GM19463 (cell line): ENCODE results near the gene SLC18A3.

ENCODE experiments used
- ATAC-seq: cut with Tn5 transposase; IDR thresholded peaks from one replicate; pipeline ENCODE4 v1.9.1; 2021; ENCODE audit warnings: mild to moderate bottlenecking, moderate library complexity; ENCODE audit not compliant: unreplicated experiment

SLC18A3 gene

DNA sequence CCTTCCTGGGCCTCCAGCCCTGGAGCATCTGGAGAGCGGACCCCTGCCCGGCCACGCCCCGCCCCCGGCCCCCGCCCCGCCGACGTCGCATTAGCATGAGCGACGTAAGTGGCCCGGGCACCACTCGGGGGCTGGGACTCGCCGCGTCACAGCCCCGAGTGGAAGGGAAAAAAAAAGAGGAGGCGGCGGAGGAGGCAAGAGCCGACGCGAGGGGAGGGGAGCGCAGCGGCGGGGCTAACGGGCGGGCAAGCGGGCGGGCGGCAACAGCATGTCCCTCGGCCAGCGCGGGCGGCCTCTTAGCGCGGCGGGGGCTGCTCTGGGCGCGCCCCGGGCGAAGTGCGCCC lies at the start of gene SLC18A3:
SLC18A3 (plus strand) TSS at position 197 of the 344 bp plus-strand sequence. CDS start 431 bp downstream, outside the sequence.
- ATAC-seq: no peak

- ATAC-seq: no peak
Observed at GRCh38 chr10:49560526-49560925, 49.6 kb upstream of the SLC18A3 start.

GRCh38 chr10:49562893-49563292 lies 47.2 kb upstream of the SLC18A3 start:
- ATAC-seq: no peak

DNA sequence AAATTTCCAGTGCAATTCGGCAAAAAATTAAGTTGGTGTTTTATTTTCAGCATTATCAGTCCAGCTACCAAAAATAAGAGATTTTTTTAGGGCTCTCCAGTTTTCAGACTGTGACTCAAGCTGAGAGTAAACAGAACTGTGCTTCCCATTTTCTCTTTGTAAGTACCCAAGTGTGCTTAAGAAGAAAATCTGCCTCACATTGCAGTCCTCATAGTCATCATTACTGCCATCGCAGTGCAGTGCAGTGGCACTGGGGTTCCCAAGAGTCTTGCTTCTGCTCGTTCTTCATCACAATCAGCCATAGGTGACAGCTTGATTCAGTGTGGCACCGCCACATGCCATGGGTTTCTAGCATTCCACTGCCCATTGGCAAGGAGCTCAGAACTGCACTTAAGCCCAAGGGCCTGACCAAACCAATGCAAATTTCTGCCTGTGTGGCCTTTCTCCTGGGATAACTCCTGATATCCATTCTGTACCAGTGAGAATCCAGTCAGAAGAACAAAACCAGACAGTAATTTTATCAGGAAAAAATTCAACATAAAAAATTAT lies 45.6 kb upstream of the SLC18A3 start:
- ATAC-seq: no peak

DNA sequence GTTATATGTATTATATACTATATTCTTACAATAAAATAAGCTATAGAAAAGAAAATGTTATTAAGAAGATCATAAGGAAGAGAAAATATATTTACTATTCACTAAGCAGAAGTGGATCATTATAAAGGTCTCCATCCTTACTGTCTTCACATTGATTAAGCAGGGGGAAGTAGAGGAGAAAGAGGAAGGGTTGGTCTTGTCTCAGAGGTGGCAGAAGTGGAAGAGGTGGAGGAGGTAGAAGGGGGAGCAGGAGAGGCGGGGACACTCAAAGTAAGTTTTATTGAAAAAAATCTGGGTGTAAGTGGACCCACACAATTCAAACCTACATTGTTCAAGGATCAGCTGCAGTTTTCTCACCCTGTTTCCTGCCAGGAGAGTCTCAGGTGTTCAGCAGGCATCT lies 42.3 kb upstream of the SLC18A3 start:
- no peak for ATAC-seq

DNA sequence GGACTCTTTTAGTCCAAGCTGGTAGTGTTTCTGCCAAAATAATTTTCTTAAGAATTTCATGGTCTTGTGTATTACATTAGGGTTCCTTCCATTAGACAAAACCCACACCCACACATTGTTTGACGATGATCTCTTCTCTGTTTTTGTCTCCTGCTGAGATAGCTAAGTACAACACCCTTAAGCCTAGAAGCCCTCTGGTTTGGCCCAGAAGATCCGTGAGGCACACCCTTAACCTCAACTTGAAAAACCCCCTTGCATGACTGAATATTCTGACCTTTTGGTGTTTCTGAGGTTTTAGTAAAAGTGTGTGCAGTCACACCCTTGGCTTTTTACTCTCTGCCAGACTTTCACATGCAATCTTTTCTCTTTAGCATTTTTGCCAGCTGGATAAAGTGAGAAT lies 41.9 kb upstream of the SLC18A3 start:
- ATAC-seq: no peak

DNA sequence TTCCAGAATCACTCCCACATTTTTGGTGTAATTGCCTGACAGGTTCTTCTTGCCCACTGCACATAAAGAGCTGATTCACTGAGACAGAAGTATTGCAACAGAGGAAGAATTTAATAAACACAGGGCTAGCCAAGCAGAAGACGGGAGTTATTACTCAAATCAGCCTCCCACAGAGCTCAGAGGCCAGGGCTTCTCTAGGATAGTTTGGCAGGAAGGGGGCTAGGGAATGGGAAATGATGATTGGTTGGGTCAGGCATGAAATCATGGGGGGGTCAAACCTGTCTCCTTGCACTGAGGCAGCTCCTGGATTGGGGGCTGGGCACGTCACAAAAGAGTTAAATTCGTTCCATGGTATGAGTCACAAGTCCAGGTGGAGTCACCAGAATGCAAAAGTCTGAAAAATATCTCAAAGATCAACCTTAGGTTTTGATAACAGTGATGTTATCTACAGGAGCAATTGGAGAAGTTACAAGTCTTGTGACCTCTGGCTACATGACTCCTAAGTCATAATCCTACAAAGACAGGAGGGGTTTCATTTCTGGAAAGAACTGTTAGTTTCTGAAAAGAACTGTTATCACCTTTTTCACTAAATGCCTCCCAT lies 41.0 kb upstream of the SLC18A3 start:
- ATAC-seq: no peak

GRCh38 chr10:49571388-49571787 lies 38.7 kb upstream of the SLC18A3 start:
- no peak for ATAC-seq

DNA sequence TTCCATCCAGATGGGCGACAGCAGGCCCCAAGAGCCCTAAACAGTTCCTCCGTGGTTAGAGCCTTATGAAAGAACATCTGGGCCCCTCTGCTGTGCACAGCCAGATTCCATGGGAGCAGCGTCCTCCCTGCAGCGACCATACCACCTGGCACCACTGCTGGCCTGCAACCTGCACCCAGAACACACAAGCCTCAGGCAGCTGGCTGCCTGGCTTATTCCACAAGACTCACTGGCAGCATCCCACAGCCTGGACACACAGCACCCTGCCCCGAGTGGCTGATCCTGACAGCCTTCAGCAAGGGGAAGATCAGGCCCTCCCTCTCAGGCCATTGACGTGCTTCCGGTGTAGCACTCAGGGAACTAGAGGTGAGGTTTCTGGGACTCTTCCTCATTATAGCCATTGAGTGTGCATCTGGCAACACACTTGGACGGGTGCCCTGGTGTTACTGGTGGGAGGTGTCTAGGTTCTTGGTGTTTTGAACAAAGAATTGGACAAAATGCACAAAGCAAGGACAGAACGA lies 37.5 kb upstream of the SLC18A3 start:
- ATAC-seq: no peak

DNA sequence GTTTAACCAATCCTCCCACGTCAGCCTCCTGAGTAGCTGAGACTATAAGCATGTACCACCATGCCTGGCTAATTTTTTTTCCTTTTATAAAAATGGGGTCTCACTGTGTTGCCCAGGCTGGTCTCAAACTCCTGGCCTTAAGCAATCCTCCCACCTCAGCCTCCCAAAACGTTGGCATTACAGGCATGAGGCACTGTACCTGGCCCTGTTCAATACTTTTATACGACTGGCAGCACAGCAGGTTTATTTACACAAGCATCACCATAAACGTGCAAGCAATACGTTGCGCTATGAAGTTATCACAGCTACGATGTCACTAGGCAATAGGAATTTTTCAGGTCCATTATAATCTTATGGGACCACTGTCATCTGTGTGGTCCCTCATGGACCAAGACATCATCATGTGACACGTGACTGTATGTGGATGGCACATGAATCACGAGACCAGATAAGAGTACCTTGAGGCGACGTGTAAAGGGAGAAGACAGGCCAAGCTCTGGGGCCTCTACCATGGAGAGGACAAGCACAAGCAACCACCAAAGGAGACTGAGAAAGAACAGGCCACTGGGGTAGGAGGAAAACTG lies 34.5 kb upstream of the SLC18A3 start:
- no peak for ATAC-seq

- no peak for ATAC-seq
Observed at GRCh38 chr10:49577182-49577925, 32.8 kb upstream of the SLC18A3 start.

- ATAC-seq: no peak
Observed at GRCh38 chr10:49578392-49578791, 31.7 kb upstream of the SLC18A3 start.

GRCh38 chr10:49579621-49580020 lies 30.5 kb upstream of the SLC18A3 start:
- ATAC-seq: no peak

DNA sequence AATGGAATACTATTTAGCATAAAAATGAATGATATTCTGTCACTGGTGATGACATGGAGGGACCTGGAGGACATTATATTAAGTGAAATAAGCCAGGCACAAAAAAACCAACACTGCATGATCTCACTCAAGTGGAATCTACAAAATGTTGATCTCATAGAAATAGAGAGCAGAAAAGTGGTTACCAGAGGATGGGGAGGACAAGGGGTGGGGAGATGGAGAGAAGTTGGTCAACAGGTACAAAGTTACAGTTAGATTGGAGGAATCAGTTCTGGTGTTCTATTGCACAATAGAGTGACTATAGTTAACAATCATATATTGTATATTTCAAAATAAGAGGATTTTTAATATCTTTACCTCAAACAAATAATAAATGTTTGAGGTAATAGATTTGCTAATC lies 24.7 kb upstream of the SLC18A3 start:
- no peak for ATAC-seq

- ATAC-seq: no peak
Observed at GRCh38 chr10:49587981-49588380, 22.1 kb upstream of the SLC18A3 start.

DNA sequence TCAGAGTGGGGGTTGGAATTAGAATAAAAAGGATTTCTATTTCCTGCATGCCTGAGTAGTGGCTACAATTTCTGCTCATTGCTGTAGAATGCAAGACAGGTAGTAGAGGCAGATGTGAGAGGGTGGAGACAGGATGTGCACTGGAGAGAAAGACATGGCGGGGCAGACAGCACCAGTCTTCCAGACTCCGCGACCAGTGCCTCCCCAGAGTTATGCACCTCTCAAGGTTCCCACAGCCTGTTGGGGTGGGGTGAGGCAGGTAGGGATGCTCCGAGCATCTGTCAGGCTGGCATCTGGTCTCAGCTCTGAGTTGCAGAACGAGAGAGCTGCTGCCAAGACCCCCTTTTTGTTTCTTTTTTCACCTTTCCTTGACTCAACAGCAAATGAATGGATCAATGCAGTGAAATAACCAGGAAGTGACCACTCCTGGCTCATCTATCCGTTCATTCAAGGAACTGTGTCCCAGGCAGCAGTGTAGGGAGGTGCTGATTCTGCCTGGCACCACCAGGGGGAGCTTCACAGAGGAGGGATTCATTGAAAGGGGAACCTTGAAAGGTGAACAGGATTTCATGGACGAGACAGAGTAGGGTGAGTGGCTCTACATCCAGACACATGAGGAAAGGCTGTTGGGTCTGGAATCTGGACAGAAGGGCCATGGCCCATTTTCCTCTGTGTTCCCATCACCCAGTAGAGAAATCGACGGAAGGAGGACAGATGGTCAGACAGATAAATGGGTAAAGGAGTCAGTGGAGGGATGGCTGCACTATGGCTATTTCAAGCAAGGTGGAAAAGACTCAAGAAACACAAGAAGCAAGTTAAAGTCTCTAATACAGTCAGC lies 17.2 kb upstream of the SLC18A3 start:
- peak; percentile 84 for ATAC-seq

- ATAC-seq: no peak
Observed at GRCh38 chr10:49593564-49593875, 16.6 kb upstream of the SLC18A3 start.

- ATAC-seq: no peak
Observed at GRCh38 chr10:49593998-49594397, 16.1 kb upstream of the SLC18A3 start.

DNA sequence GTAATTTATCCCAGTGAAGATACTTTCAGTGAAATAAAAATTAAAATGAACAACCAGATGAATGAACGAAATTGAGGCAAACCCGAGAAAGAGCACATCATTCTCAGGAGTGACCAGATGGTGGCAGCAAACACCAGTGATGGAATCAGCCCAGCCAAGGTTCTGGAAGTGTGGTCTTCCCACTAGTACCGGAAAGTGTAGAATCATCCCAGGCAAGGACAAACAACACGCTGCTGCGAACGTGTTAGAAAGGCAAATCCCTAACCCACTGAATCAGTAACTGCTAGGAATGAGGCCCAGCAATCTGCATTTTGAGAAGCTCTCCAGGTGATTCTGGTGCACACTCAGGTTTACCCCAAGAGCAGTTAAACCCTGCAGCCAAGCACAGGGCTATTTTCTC lies 15.5 kb upstream of the SLC18A3 start:
- no peak for ATAC-seq

DNA sequence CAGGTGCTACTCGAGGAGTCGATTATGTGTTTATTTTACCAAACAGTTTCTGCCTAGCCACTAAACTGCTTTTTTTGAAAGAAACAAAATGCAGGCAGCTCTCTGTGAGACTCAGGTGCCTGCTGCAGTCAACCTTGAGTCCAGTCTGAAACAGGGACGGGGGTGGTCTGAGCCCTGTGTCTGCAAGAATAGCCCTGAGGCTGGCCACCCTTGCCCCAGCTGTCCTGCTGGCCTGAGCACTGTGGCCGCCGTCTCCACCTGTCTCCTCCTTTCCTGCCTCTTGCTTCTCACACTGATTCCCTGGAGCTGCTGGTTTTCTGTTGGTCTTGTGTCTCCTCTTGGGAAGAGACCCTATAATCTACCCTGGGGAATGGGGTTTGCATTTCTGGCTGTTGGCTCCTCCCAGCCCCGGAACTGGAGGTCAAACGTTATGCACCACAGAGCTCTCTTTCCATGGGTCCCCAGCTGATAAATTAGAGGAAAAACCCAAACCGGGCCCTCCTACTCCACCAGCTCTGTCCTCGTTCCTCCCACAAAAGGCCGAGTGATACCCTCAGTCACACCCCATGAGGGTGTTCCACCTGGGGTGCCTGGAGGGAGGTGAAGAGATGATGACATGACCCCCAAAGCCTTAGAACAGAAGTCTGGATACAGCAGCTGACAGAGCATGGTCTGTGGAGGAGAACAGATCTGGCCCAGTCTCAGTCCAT lies 15.0 kb upstream of the SLC18A3 start:
- no peak for ATAC-seq
